Panc1 (cell line): ENCODE measurements around the gene ORC6.

Experiments used
- CTCF ChIP-seq: fragments of 450-650 bp; IDR thresholded peaks from 2 replicates; pipeline ENCODE4 v1.5.1; 2017; ENCODE audit warnings: mild to moderate bottlenecking
- POLR2AphosphoS5 ChIP-seq: IDR thresholded peaks from 2 replicates; pipeline ENCODE4 v1.6.1; 2012; ENCODE audit warnings: mild to moderate bottlenecking, low read depth, low read length, moderate library complexity

DNA sequence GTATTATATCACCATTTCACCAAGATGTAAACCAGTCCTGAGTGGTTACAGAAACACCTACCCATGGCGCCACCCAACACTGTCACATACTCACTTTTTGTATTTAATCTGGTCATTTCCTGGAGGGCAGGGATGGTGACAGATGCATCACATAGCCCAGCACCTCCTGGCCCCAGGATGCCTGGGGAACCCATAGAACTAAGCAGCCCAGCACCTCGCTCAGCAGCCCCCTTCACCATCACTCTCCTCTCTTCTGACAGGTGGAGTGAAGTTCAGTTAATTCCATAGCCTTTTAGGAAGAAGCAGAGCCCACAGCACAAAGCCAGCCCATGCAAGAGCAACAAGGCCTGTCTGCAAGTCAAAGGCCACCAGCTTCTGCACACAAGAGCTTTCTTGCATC, 31.2 kb downstream of the ORC6 start:
- no peak for TF ChIP-seq CTCF
- TF ChIP-seq POLR2AphosphoS5, result no peak
